BJ (cell line): ENCODE results near the gene PA2G4. TPM values are rescaled to one million over a fixed set of nuclear protein-coding genes. Genes with fewer than 3 reads are reported as not detected.

ENCODE experiments used
- CTCF ChIA-PET: fragments of 350-600 bp; formaldehyde crosslinking; extraction: SDS; loops from one replicate; lab custom pipeline; 2021; ENCODE audit warnings: antibody characterized with exemption, inconsistent platforms; lab: Yijun Ruan, JAX
- POLR2A ChIA-PET: fragments of 300-600 bp; sonication (Branson Sonifier 250); formaldehyde crosslinking; extraction: SDS; loops from one replicate; lab custom pipeline; 2021; ENCODE audit warnings: antibody characterized with exemption; lab: Charles Lee
- DNase-seq: peaks from one replicate; pipeline ENCODE4 v3.0.0-alpha.2; 2011; ENCODE audit warnings: low read depth
- H3K27me3 ChIP-seq: 2 replicates; pipeline ENCODE4 v1.6.0; 2011; ENCODE audit warnings: low read length; ENCODE audit not compliant: control insufficient read depth, insufficient read depth
- H3K36me3 ChIP-seq: 2 replicates; pipeline ENCODE4 v1.5.1; 2011; ENCODE audit warnings: low read length; ENCODE audit not compliant: control insufficient read depth, insufficient read depth
- H3K4me3 ChIP-seq: 2 replicates; pipeline ENCODE4 v1.5.1; 2011; ENCODE audit warnings: low read depth, mild to moderate bottlenecking, control low read depth, low read length
- polyA plus RNA-seq: library from polyadenylated mRNA; depleted of rRNA; stranded (reverse); fragments of >200 nt; gene quantifications from 2 replicates; pipeline ENCODE4 v1.2.3, GENCODE V29; 2011
- TF ChIP-seq, protein P1 (sequence below): IDR thresholded peaks from 2 replicates; pipeline ENCODE4 v1.5.1; 2011; ENCODE audit warnings: low read depth, mild to moderate bottlenecking, control low read depth, inconsistent platforms, low read length, moderate library complexity; ENCODE audit not compliant: insufficient read depth

The PA2G4 gene
- polyA plus RNA-seq, 1 experiment = 134 TPM

DNA sequence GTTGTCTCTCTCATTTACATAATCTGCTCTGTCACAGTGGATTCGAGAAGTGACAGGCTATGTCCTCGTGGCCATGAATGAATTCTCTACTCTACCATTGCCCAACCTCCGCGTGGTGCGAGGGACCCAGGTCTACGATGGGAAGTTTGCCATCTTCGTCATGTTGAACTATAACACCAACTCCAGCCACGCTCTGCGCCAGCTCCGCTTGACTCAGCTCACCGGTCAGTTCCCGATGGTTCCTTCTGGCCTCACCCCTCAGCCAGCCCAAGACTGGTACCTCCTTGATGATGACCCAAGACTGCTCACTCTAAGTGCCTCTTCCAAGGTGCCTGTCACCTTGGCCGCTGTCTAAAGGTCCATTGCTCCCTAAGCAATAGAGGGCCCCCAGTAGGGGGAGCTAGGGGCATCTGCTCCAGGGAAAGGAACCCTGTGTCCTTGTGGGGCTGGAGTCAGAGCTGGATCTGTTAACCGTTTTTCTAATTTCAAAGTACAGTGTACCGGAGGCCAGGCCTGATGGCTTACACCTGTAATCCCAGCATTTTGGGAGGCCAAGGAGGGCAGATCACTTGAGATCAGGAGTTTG is 19.3 kb upstream of the PA2G4 start:
- no peak for DNase-seq
- H3K27me3 ChIP-seq = peaks cover 5% of the 10 kb centered on the region
- POLR2A ChIA-PET = no interaction called here

DNA sequence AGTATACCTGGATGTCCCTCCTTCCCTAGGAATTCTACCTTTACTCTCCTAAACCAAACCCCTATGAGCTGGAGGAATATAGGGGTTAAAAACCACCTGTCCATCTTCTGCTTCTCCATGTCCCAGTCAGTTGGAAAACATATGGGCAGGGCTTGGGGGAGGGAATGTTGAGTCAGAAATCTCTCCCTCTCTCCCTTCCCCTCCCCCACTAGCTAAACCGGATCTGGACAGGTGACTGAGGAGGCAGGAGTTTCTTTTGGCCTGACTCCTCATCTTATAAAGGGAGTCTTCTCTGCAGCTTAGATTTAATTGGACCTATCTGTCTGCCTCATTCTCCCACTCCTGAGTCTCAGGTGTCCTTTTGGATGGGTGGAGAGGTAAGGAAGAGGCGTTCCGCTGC is 18.3 kb upstream of the PA2G4 start:
- H3K4me3 ChIP-seq = no peak overlapping the region
- ChIA-PET POLR2A (no interaction called here), CTCF (interaction anchor here (1.4 to 2.2 kb wide), 3 partner anchors 10 to 56 kb away, joined by 3 to 7 read pairs (median 3); no protein-coding TSS in a partner anchor)
- DNase-seq = no peak
- H3K27me3 ChIP-seq = peaks cover 3% of the 10 kb centered on the region; the same call in 1 of the 2 replicates
- no peaks in the 10 kb centered on the region for H3K36me3 ChIP-seq
- TF ChIP-seq, protein P1, sequence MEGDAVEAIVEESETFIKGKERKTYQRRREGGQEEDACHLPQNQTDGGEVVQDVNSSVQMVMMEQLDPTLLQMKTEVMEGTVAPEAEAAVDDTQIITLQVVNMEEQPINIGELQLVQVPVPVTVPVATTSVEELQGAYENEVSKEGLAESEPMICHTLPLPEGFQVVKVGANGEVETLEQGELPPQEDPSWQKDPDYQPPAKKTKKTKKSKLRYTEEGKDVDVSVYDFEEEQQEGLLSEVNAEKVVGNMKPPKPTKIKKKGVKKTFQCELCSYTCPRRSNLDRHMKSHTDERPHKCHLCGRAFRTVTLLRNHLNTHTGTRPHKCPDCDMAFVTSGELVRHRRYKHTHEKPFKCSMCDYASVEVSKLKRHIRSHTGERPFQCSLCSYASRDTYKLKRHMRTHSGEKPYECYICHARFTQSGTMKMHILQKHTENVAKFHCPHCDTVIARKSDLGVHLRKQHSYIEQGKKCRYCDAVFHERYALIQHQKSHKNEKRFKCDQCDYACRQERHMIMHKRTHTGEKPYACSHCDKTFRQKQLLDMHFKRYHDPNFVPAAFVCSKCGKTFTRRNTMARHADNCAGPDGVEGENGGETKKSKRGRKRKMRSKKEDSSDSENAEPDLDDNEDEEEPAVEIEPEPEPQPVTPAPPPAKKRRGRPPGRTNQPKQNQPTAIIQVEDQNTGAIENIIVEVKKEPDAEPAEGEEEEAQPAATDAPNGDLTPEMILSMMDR = no peak

More for the DNA sequence above, 19.3 kb upstream of the PA2G4 start:
- CTCF ChIA-PET = interaction anchor here (1.4 to 2.2 kb wide), 3 partner anchors 12 to 55 kb away, joined by 3 to 7 read pairs (median 3); no protein-coding TSS in a partner anchor
- TF ChIP-seq, protein P1 = peak; percentile 40
- Histone ChIP-seq H3K4me3 (no peak overlapping the region), H3K36me3 (no peaks in the 10 kb centered on the region)

DNA sequence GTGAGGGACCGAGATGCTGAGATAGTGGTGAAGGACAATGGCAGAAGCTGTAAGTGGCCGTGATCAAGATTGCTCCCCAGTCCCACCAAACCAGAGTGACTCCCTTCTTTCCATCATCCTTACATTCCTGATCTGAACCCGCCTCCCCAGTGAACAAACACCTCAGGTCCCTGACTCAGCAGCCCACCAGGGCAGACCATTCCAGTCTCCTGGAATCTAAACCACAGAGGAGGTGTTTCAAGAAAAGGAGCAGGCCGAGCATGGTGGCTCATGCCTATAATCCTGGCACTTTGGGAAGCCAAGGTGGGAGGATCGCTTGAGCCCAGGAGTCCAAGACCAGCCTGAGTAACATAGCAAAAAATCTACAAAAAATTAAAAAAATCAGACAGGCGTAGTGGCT is 17.8 kb upstream of the PA2G4 start:
- Histone ChIP-seq H3K27me3 (peaks cover 3% of the 10 kb centered on the region; the same call in 1 of the 2 replicates), H3K4me3 (no peak overlapping the region), H3K36me3 (no peaks in the 10 kb centered on the region)
- ChIA-PET POLR2A (no interaction called here), CTCF (interaction anchor here (1.6 to 2.2 kb wide), 2 partner anchors 10 to 57 kb away, joined by 3 to 7 read pairs; no protein-coding TSS in a partner anchor)
- DNase-seq = no peak
- TF ChIP-seq, protein P1 = no peak

DNA sequence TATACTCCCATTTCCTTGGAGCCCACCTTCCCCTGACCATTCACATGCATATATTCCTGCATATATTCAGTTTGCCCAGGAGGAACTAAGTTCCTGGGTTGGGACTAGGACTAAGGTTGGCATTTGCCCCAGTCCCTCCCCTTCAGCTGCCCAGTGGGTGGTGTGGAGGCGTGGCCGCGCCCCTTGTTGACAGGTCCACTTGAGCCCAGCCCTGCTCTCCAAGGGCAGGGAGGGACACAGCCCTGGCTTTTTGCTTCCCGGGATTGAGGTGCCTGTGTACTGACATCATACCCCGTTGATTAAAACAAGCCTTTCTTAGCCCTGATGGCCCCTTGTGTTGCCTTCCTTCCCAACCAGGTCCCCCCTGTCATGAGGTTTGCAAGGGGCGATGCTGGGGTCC is 17.1 kb upstream of the PA2G4 start:
- ChIA-PET POLR2A (interaction anchor here (0.5 kb wide), 1 partner anchor 32 kb away, joined by 3 read pairs; no protein-coding TSS in a partner anchor), CTCF (no interaction called here)
- DNase-seq = no peak
- Histone ChIP-seq H3K36me3 (no peaks in the 10 kb centered on the region), H3K4me3 (no peak overlapping the region), H3K27me3 (peaks cover 1% of the 10 kb centered on the region; the same call in 1 of the 2 replicates)
- TF ChIP-seq, protein P1 = no peak

DNA sequence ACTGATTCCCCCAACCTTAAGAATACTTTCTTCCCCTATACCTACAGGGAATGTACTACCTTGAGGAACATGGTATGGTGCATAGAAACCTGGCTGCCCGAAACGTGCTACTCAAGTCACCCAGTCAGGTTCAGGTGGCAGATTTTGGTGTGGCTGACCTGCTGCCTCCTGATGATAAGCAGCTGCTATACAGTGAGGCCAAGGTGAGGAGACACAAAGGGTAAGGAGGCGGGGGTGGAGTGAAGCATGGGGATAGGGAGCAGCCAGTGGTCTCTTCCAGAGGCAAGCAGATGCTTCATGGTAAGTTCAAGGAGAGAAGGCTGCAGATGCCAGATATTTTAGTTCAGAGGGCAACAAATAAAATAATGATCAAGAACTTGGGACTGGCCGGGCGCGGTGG is 6.6 kb upstream of the PA2G4 start:
- TF ChIP-seq, protein P1 = no peak
- DNase-seq = no peak
- ChIA-PET POLR2A (no interaction called here), CTCF (interaction anchor here (2.0 to 2.4 kb wide), 2 partner anchors 12 to 18 kb away, joined by 5 to 7 read pairs; partner anchors contain the start of gene ERBB3)
- Histone ChIP-seq H3K4me3 (no peak overlapping the region), H3K36me3 (no peaks in the 10 kb centered on the region), H3K27me3 (peaks cover 6% of the 10 kb centered on the region)
